Measurements from ENCODE around the gene FRAT1.
A peak's percentile ranks its signal among the peaks of the same experiment; 100 is the strongest.
"Not testable (repeated sequence)": the region's sequence is repeated elsewhere in the genome, so short reads cannot be mapped to it uniquely, and the experiment has no call there.

FRAT1 gene

DNA sequence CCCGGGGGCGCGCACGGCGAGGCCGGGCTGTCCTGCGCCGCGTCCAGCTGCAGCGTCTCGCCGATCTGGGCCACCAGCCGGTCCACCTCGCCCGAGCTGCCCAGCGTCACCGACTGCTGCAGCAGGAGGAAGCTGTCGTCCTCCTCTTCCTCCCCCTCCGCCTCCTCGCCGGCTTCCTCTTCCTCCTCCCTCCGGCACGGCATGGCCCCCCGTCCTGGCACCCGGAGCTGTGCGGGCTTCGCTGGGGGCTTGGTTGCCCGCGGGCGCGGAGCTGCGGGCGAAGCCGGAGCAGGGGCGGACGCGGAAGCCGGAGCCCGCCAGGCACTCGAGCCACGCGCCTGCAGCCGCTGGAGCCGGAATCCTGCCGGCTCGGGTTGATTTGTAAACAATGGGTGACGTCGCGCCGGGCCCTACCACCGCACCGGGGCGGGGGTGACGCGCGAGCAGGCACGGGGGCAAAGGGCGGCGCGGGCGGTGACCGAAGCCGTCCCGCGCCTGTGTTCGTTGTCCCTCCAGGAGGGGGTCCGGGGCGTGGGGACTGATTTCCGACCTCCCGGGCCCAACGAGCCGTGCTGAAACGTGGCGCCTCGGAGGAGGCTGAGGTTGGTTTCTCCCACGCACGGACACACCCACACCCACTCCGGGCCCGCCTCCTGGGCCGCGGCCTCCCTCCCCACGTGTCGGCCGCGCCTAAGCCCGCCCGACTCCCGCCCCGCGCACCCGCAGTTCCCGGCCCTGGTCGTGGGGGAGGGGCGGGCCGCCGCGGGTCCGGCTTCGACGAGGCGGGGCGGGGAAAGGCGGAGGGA lies 15.5 kb downstream of the FRAT1 start, which contains the start of gene FRAT2:
Gene FRAT2 (minus strand): TSS at position 360 of the 806 bp plus-strand sequence. CDS start 157 bp downstream, at position 203.
- DNase-seq (ENCODE audit: low read depth) = peak; percentile 85

DNA sequence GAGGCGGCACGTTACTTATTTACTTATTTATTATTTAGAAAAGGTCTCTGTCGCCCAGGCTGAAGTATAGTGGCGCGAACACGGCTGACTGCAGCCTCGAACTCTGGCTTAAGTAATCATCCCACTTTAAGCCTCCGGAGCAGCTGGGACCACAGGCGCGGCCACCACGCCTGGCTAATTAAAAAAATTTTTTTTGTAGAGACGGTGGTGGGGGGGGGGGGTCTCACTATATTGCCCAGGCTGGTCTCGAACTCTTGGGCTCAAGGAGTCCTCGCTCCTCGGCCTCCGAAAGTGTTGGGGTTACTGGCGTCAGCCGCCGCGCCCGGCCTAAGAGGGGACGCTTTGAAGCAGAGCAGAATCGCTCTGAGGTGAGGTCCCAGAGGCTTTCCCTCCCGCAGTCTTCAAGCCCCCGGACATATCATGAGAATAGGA lies 16.1 kb downstream of the FRAT1 start:
- no peak for DNase-seq (ENCODE audit: low read depth)

DNA sequence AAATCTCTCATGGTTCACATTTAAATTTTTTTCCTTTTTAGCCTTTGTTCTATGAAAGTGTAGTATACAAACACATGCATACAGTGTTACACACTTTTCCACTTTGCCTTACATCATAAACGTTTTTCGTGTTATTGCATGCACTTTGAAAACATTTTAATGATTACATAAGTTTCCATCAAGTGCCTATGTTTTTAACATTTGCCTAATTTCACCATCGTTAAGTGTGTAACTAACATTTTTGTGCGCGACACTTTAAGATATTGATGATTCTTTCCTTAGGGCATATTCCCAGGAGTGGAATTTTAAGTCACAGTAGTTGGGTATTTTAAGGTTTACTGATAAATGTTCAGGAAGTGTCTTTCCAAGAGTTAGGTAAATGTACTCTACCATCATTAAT lies 16.9 kb downstream of the FRAT1 start:
- DNase-seq (ENCODE audit: low read depth) = no peak

DNA sequence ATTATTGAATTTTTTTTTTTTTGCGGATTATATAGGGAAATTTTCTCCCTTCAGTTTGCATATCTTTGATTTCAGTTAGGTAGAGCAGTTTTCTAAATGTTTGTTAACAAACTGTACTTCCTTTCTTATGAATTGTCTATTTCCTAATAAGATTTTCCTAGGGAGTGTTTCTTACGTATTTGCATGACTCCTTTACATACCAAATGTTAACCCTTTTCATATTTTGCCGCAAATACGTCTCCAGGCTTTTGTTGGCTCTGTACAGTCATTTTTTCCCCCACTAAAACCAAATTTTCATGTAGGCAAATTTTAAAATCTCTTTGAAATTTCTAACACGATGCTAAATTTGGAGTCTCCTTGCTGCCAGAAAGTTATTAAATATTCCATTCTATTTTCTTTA lies 17.4 kb downstream of the FRAT1 start:
- no peak for DNase-seq (ENCODE audit: low read depth)

DNA sequence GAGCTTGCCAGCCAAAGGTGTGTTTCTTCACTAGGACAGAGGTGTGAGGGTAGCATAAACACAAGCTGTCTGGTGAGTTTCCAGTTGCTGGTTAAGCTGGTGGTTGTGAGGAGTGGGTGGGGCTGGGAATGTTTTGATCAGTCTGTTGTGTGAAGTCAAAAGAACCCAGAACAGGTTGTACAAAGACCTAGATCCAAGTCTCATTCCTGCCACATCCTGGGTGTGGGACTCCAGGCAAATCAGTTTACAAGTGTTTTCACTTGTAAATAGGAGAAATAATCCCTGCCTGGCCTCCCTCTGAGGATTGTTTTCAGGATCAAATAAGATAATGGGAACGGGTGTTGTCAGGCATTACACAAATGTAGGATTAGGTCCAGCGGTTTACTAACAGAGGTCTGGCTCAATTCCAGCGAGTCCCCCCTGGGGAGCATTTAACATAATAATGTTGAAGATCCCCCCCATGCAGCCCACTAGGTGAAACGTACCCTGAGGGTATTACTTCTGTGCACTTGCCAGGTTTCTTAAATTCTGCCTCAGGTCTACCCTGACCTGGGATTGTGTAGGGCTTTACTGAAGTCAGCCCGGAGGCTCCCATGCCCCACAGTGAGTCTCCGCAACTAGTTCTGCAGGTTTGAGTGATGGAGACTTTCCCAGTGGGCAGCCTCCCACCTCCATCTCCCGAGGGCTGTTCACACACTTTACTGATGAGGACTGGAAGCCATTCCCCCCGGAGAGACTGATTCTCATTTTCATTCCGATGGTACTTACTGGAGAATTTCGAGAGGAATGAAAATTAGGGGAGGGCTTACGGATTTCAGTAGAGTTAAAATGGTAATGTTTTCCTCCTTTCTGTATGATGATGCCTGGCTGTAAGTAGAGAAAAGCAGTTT lies 18.1 kb downstream of the FRAT1 start:
- no peak for DNase-seq (ENCODE audit: low read depth)

DNA sequence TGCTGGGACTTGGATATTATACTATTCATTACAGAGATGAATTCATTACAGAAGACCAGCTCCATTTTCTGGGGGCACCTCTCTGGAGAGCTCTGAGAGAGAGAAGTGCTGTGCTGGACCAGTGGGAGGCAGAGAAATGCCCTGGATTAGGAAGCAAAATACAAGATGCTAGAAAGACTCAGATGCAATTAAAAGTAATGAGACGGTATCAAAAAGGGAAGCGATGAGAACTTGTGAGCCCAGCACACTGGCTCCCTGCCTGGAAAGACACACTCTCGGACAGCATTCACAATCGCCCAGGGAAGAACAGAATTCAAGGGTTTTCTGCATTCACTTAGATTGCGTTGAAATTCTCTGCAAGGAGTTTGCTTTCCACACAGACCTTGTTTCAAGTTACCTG lies 19.0 kb downstream of the FRAT1 start:
- DNase-seq (ENCODE audit: low read depth) = no peak

DNA sequence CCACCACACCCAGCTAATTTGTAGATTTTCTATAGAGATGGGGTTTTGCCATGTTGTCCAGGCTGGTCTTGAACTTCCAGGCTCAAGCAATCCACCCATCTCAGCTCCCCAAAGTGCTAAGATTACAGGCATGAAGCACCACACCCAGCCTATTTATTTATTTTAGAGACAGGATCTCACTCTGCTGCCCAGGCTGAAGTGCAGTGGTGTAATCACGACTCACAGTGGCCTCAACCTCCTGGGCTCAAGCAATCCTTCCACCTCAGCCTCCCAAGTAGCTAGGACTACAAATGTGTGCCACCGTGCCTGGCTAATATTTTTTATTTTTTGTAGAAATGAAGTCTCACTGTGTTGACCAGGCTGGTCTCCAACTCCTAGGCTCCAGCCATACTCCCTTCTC lies 22.3 kb downstream of the FRAT1 start:
- no peak for DNase-seq (ENCODE audit: low read depth)

DNA sequence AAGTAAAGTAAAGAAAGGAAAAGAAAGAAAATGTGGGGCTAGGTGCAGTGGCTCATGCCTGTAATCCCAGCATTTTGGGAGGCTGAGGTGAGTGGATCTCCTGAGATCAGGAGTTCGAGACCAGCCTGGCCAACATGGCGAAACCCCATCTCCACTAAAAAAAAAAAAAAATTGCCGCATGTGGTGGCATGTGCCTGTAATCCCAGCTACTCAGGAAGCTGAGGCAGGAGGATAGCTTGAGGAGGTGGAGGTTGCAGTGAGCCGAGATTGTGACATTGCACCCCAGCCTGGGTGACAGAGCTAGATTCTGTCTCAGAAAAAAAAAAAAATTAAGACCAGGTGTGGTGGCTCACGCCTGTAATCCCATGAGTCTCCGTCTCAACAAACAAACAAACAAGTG lies 24.6 kb downstream of the FRAT1 start:
- DNase-seq (ENCODE audit: low read depth) = not testable (repeated sequence)

DNA sequence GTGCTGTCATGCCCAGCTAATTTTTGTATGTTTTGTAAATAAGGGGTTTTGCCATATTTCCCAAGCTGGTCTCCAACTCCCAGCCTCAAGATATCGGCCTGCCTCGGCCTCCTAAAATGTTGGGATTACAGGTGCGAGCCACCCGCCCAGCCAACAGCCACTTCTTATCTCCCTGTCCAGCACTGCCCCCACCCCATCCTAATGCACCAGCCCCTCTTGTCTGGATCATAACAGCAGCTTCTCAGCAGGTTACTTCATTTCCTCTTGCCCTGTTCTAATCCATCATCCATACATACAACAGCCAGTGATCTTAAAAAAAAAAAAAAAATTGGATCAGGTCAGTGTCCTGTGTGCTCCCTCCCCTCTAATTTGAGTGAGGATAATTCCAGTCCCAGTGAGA lies 28.2 kb downstream of the FRAT1 start:
- no peak for DNase-seq (ENCODE audit: low read depth)

DNA sequence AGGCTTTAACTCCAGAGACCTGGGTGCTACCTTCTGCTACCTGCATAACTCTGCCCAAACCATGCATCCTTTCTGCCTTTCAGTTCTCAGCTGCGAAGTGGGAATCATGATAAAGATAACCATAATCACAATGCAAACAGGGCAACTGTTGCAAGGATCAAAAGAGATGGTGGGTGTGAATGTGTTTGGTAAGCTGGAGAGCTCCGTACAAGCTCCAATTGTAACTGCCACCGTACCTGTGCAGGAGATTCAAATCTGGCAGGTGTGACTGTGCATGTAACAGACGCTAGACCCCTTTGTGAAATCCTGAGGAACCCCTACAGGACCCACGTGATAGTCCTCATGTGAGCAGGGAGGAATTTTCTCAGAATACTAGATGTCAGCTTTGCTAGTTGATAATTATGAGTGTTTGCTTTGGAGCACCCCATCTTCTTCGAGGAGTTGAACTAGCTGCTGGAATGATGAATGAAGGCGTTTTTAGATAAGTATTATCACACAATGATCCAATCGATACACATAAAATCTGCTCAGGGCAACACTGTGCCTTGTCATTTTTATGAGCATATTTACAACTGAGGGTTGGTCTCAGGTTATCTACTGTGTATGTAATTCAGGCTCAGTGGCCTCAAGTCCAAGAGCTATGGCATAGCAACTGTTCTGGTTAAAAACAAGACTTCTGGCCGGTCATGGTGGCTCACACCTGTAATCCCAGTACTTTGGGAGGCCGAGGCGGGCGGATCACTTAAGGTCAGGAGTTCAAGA lies 30.9 kb downstream of the FRAT1 start:
- no peak for DNase-seq (ENCODE audit: low read depth)

DNA sequence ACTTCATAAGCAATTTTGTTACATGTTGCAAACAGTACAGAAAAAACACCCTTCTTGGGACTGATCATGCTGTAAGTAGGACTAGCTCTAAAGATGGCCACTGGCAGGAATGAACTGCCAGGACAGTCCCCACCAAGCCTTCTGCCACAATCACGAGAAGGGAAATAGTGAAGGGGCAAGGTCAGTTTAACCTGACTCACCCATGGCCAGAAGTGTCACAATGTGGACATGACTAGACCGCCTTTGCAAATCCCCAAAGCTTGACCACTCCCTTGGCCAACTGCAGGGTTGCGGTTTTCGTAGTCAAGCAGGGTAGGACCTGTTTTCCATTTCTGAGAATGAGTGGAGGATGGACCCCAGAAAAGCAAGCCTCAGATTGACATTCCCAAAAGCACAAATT lies 34.9 kb downstream of the FRAT1 start:
- no peak for DNase-seq (ENCODE audit: low read depth)

DNA sequence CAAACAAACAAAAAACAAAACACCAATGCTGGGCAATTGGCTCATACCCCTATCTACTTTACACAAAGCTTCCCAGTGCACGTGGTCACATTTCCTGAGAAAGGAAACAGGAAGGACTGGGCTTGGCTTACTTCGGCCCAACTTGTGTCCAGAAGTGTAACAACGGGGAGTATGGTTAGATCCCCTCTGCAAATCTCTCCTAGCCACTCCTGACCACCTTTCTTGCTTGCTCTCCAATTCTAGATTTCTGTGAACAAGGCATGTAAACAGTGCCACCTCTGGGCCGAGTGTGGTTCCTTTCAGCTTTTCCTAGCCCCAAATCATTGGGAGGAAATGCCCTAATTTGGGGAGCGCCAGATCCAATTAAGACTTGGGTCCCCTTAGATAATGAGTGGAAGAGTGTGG lies 36.5 kb downstream of the FRAT1 start:
- DNase-seq (ENCODE audit: low read depth) = no peak

DNA sequence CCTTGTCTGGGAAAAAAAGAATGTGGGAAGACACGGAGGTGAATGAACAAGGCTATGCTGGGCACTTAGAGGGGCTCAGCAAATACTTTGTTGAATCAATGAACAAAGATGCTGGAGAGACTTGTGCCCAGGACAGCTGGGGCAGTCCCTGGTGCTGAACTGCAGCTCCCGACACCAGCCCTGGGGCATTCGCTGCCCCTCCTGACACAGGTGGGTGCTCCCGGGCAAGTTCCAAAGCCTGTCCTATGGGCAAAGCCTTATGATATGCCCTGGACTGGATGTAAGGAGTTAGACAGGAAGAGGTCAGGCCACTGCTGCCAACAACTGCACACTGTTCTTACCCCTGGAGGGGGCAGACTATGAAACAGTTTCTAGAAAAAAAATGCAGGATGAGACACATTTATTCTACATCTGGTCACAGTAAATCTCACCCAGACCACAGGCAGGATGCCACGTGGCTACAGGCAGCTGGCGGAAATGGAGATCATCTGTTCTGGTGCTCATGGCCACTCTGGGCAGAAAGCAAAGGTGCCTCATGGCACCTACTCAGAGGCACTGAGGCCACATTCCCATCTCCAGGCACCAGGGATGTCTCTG lies 37.3 kb downstream of the FRAT1 start:
- no peak for DNase-seq (ENCODE audit: low read depth)

DNA sequence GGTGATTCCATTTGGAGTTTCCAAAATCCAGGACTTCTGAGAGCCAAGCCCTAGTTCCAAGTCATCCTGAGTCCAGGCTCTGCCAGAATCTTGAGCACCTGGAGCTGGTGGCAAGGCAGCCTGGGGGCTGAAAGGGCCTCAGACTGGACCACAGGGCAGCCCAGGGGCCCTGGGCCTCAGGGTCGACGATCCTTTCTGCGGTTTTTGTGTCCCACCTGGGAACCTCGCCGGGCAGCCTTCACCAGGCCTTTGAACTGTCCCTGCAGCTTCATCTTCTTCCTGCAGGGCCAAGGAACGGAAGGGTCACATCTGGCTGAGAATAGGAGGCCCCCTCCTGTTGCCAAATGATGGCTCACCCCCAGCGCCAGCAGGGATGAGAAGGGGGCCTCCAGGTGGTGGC lies 37.8 kb downstream of the FRAT1 start:
- no peak for DNase-seq (ENCODE audit: low read depth)

DNA sequence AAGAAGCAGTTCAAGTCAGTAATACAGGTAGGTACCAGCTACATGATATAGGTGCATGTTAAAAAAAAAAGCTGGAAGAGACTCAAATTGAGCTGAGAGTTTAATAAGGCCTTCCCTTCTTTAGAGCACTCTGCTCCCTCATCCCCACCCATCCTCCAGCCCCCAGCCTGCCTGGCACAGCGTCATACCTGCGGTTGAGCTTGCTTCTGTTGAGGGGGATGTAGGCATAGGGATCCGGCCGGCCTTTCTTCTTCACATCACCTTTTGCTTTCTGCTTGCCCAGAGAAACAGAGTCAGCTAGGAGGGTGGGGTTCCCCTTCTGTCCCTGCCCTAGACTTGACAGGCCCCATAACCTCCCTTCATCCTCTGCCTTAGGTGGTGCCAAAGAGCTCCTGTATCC lies 39.3 kb downstream of the FRAT1 start:
- DNase-seq (ENCODE audit: low read depth) = no peak

DNA sequence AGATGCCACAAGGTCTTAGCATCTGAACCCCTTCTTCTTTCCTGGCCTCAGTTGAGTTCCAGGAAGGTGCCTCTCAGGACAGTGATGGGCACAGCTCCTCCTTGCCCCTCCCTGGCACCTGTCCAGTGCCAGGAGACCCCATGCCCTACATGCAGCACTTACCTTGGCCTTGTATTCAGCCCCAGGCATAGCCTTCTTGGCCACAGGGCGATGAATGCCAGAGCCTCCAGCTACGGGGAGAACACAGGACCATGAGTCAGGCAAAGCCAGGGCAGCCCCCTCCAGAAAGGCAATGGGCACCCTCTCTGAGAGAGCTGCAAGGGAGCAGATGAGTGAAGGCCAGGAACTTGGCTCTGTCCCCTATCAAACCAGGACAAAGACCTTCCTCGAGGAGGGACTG lies 39.7 kb downstream of the FRAT1 start:
- DNase-seq (ENCODE audit: low read depth) = no peak

DNA sequence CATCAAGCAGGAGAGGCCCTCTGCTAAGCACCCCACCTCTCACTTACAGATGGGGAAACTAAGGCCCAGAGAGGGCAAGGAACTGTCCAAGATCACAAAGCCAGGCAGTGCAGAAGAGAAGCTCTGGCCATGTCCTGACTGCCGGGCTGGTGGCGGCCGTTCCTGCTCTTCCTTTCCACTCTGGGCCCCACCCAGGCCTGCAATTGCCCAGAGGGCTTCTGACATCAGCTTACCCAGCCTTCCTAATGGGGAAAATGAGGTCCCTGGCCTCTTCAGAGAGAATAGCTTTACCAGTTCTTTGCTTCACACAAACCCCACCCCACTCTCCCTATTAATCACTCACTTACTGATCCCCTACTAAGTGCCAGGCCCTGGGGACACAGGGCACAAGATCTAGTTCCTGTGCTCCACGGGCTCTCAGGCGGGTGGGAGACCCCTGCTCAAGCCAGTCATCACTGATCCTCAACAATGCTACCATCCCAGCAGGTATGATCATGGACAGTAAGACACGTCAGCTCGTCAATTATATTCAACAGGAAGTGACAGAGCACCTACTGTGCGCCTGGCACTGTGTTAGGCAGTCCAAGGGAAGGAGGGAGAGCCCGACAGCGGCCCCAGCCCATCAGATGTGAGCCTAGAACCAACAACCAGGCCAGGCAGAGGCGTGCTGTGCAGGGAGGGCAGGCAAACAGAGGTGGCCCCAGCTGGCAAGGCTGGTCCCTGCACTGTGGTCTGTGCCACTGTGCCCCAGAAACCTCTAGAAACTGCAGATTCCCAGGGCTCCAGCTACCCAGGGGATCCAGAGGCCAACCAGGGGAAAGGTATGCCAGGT lies 41.9 kb downstream of the FRAT1 start:
- DNase-seq (ENCODE audit: low read depth) = no peak

DNA sequence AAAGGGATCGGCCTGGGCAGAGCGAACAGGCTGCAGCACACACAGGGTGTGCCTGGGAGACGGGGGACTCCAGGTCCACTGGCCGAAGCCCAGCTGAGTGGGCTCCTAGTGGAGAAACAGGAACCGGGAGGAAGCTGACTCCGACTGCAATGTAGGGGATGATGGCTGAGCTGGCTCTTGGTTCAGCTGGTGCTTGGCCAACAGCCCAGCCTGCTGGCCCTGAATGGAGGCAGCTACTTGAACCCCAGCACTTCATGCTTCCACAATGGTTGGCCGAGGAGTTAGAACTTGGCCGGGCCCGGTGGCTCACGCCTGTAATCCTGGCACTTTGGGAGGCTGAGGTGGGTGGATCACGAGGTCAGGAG lies 42.4 kb downstream of the FRAT1 start:
- no peak for DNase-seq (ENCODE audit: low read depth)

DNA sequence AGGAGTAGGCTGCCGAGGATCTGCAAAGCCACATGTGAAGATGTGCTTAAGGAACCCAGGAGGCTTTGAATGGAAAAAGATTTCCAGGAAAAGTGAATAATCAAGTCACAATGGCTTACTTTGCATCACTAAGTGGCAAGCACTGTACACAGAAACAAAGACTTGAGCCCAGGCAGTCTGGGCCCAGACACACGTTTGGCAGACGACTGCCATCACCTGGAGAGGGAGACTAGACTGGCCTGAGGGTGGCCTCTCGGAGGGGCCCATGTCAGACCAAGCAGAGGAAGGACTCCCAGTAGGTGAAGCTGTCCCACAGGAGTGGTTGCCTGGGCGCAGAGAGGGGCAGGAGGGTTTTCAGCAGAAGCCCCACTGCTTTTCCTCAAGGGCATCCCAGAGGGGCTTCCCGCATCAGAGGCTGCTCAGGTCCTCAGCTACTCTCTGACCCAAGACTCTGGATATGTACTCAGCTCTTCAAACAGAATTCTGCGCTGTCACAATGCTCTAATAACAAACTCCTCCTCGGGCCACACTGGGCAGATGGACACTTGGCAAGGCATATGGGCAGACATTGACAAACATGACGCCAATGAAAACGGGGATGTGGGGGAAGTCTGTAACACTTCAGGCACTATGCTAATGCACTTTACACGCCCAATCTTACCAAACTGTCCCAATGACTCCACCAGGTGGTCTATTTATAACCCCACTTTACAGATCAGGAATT lies 43.4 kb downstream of the FRAT1 start:
- DNase-seq (ENCODE audit: low read depth) = no peak

DNA sequence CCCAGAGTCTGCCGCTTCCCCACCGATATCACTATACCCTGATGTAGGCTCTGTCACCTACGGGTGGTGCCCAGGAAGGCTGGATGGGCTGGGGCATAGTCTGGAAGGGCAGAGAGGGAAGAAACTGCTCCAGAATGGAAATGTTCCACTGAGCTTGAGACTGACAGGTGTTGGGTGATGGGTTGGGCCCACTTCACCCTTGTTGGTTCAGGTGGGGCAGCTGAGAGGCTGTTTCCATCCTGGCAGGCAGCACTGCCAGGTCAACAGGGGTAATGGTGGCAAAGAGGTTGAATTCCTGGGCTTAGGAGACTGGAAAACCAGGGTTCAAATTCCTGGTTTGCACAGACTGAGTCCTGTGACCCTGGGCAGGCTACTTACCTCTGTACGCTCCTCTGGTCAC lies 44.0 kb downstream of the FRAT1 start:
- DNase-seq (ENCODE audit: low read depth) = no peak

Measured in fibroblast of the conjunctiva (primary cell).